IMR-90 (cell line): ENCODE measurements around the gene SLC6A6. TPM values are rescaled to one million over a fixed set of nuclear protein-coding genes. Genes with fewer than 3 reads are reported as not detected.

Experiments
- ATAC-seq: fragments of 200-7000 bp; cut with Tn5 transposase; 2 replicates; pipeline ENCODE4 v1.9.1; 2020; ENCODE audit warnings: low read depth, mild to moderate bottlenecking, moderate library complexity
- BruUV-seq: library from RNA; stranded (reverse); fragments of 400-500 nt; replicated peaks from 2 replicates; lab custom pipeline; 2021; lab: Mats Ljungman, UMichigan
- CTCF ChIA-PET: fragments of 300-600 bp; formaldehyde crosslinking; extraction: SDS; loops from one replicate; lab custom pipeline; 2021; ENCODE audit warnings: antibody characterized with exemption; lab: Yijun Ruan, JAX
- POLR2A ChIA-PET: fragments of 300-600 bp; sonication (Branson Sonifier 250); formaldehyde crosslinking; loops from one replicate; lab custom pipeline; 2022; ENCODE audit warnings: antibody characterized with exemption; ENCODE audit not compliant: unreplicated experiment; lab: Charles Lee
- DNase-seq: peaks from one replicate; pipeline ENCODE4 v3.0.0; 2013
- H2AFZ ChIP-seq: replicated peaks from 2 replicates; pipeline ENCODE3; 2013; ENCODE audit warnings: low read length, mild to moderate bottlenecking; ENCODE audit not compliant: poor library complexity
- H2AK5ac ChIP-seq: 2 replicates; pipeline ENCODE4 v1.6.1; 2013; ENCODE audit warnings: low read depth, low read length, inconsistent platforms
- H2AK9ac ChIP-seq: replicated peaks from 2 replicates; pipeline ENCODE3; 2013; ENCODE audit warnings: mild to moderate bottlenecking, low read depth, low read length, moderate library complexity; ENCODE audit not compliant: poor library complexity
- H2BK120ac ChIP-seq: 2 replicates; pipeline ENCODE4 v1.6.1; 2013; ENCODE audit warnings: low read depth, low read length, inconsistent platforms
- H2BK15ac ChIP-seq: 3 replicates; pipeline ENCODE4 v1.6.1; 2013; ENCODE audit warnings: low read depth, low read length, inconsistent platforms
- H2BK20ac ChIP-seq: 2 replicates; pipeline ENCODE4 v1.6.1; 2013; ENCODE audit warnings: low read depth, mild to moderate bottlenecking, inconsistent platforms, low read length, moderate library complexity
- H2BK5ac ChIP-seq: 2 replicates; pipeline ENCODE4 v1.6.1; 2013; ENCODE audit warnings: mild to moderate bottlenecking, low read depth, low read length, inconsistent platforms; ENCODE audit not compliant: poor library complexity, severe bottlenecking
- H3K14ac ChIP-seq: replicated peaks from 2 replicates; pipeline ENCODE4 v1.6.1; 2013; ENCODE audit warnings: low read depth, low read length, inconsistent platforms
- H3K18ac ChIP-seq: 2 replicates; pipeline ENCODE4 v1.6.1; 2013; ENCODE audit warnings: low read depth, low read length, control low read depth
- H3K23ac ChIP-seq: 2 replicates; pipeline ENCODE4 v1.6.1; 2013; ENCODE audit warnings: low read depth, low read length, inconsistent platforms
- H3K27ac ChIP-seq: 2 replicates; pipeline ENCODE4 v1.5.1; 2013; ENCODE audit warnings: mild to moderate bottlenecking, control low read depth, low read length; ENCODE audit not compliant: insufficient read depth
- H3K27me3 ChIP-seq: 2 replicates; pipeline ENCODE4 v1.6.1; 2013; ENCODE audit warnings: low read length; ENCODE audit not compliant: control insufficient read depth, insufficient read depth
- H3K36me3 ChIP-seq: 2 replicates; pipeline ENCODE4 v1.6.1; 2013; ENCODE audit warnings: low read length, mixed read lengths; ENCODE audit not compliant: control insufficient read depth, insufficient read depth
- H3K4ac ChIP-seq: 2 replicates; pipeline ENCODE4 v1.6.1; 2013; ENCODE audit warnings: low read depth, low read length, inconsistent platforms
- H3K4me1 ChIP-seq: 2 replicates; pipeline ENCODE4 v1.6.1; 2013; ENCODE audit warnings: low read length, mixed read lengths; ENCODE audit not compliant: control insufficient read depth, insufficient read depth
- H3K4me2 ChIP-seq: 2 replicates; pipeline ENCODE4 v1.6.1; 2013; ENCODE audit warnings: low read depth, mild to moderate bottlenecking, control low read depth, low read length, moderate library complexity
- H3K4me3 ChIP-seq: 2 replicates; pipeline ENCODE4 v1.5.1; 2013; ENCODE audit warnings: low read depth, mild to moderate bottlenecking, control low read depth, low read length, moderate library complexity; ENCODE audit not compliant: insufficient read depth
- H3K56ac ChIP-seq: 2 replicates; pipeline ENCODE4 v1.6.1; 2013; ENCODE audit warnings: low read length, inconsistent platforms; ENCODE audit not compliant: insufficient read depth; ENCODE audit errors: extremely low read depth
- H3K79me1 ChIP-seq, 2 experiments: 2 replicates each; pipeline ENCODE4 v1.6.1; 2013; ENCODE audit warnings: low read length in 2 of 2, inconsistent platforms in 1 of 2, low read depth in 1 of 2
- H3K9ac ChIP-seq: 2 replicates; pipeline ENCODE4 v1.6.1; 2013; ENCODE audit warnings: low read depth, low read length, control low read depth
- H3K9me1 ChIP-seq: 2 replicates; pipeline ENCODE4 v1.6.1; 2013; ENCODE audit warnings: low read length, inconsistent platforms; ENCODE audit not compliant: insufficient read depth
- H3K9me3 ChIP-seq: 2 replicates; pipeline ENCODE4 v1.6.1; 2013; ENCODE audit warnings: low read length; ENCODE audit not compliant: control insufficient read depth, insufficient read depth
- H4K20me1 ChIP-seq: 2 replicates; pipeline ENCODE4 v1.6.1; 2013; ENCODE audit warnings: low read length, inconsistent platforms; ENCODE audit not compliant: insufficient read depth
- H4K5ac ChIP-seq: 2 replicates; pipeline ENCODE4 v1.6.1; 2013; ENCODE audit warnings: mild to moderate bottlenecking, low read depth, low read length, control low read depth
- H4K8ac ChIP-seq, 2 experiments: 2 replicates each; pipeline ENCODE4 v1.6.1; 2013; ENCODE audit warnings: low read depth in 2 of 2, low read length in 2 of 2, control low read depth in 1 of 2, inconsistent platforms in 1 of 2
- H4K91ac ChIP-seq: 2 replicates; pipeline ENCODE4 v1.6.1; 2013; ENCODE audit warnings: low read depth, low read length, inconsistent platforms; ENCODE audit not compliant: insufficient read depth
- FOS ChIP-seq: fragments of 150-350 bp; IDR thresholded peaks from 2 replicates; pipeline ENCODE4 v1.6.1; 2016; ENCODE audit warnings: low read depth, low read length
- MXI1 ChIP-seq: IDR thresholded peaks from 2 replicates; pipeline ENCODE4 v1.6.1; 2012; ENCODE audit warnings: low read depth, mild to moderate bottlenecking, low read length, moderate library complexity, borderline replicate concordance
- NFE2L2 ChIP-seq: fragments of 150-350 bp; IDR thresholded peaks from 2 replicates; pipeline ENCODE4 v1.6.1; 2016; ENCODE audit warnings: low read depth, mild to moderate bottlenecking, low read length
- SMC3 ChIP-seq: fragments of 150-350 bp; IDR thresholded peaks from 2 replicates; pipeline ENCODE4 v1.6.1; 2016; ENCODE audit warnings: low read depth, mild to moderate bottlenecking, antibody characterized with exemption, low read length, moderate library complexity
- WGBS, 2 experiments: methylation state at CpG; one replicate each; pipeline versions ENCODE4 v1.1.5 to v1.1.7; 2013; ENCODE audit warnings: missing lambda C conversion rate in 2 of 2; ENCODE audit not compliant: insufficient read length in 1 of 2; ENCODE audit errors: extremely low coverage in 2 of 2; 5-methylcytosine and 5-hydroxymethylcytosine counted together
- dilution Hi-C: fragments of 300-500 bp; cut with HindIII; formaldehyde crosslinking; loops from one replicate; pipeline ENCODE4 v1.14.3; 2018; ENCODE audit warnings: low sequenced_read_pairs; ENCODE audit not compliant: unreplicated experiment
- in situ Hi-C: fragments of 300-500 bp; cut with MboI; formaldehyde crosslinking; loops from 3 replicates; pipeline ENCODE4 v1.14.3; 2019; ENCODE audit warnings: low sequenced_read_pairs, inconsistent platforms, mixed read lengths
- intact Hi-C: fragments of 100-400 bp; cut with micrococcal nuclease; formaldehyde crosslinking; loops from 2 replicates; pipeline ENCODE4 v1.10.0; 2022
- polyA plus RNA-seq, 3 experiments: library from polyadenylated mRNA; depleted of rRNA; stranded (reverse); fragments of >200 nt; gene quantifications; 2 replicates each; pipeline ENCODE4 v1.2.3, GENCODE V29; 2012; ENCODE audit warnings: low replicate concordance in 1 of 3
- total RNA-seq: library from RNA; depleted of rRNA; stranded (reverse); fragments of >200 nt; gene quantifications from 2 replicates; pipeline ENCODE4 v1.2.3, GENCODE V29; 2012

Gene SLC6A6
- total and polyA plus RNA-seq, 2 of the 4 experiments (the other 2 are of a cell fraction), result 29.9 to 39.4 TPM

GRCh38 chr3:14448756-14449727 lies 46.6 kb downstream of the SLC6A6 start:
- Histone ChIP-seq H2AFZ (no peak overlapping the region), H3K9me1 (peaks cover 27% of the 10 kb centered on the region), H2BK20ac (no peak overlapping the region), H3K9me3 (no peaks in the 10 kb centered on the region), H4K8ac (no peak overlapping the region), H2BK15ac (no peak overlapping the region), H3K36me3 (peaks cover 47% of the 10 kb centered on the region), H3K18ac (no peak overlapping the region), H3K4me1 (peaks cover 18% of the 10 kb centered on the region), H2AK5ac (no peak overlapping the region), H3K14ac (no peak overlapping the region), H3K56ac (no peak overlapping the region), H3K4ac (no peak overlapping the region; the same call in 1 of the 2 replicates), H4K91ac (no peak overlapping the region), H3K23ac (no peak overlapping the region), H2BK120ac (no peak overlapping the region), H4K20me1 (peaks cover 4% of the 10 kb centered on the region; the same call in 1 of the 2 replicates), H3K4me2 (no peak overlapping the region), H3K9ac (no peak overlapping the region), H2AK9ac (peak overlapping the region; percentile 46), H3K27ac (no peak overlapping the region), H2BK5ac (no peak overlapping the region), H3K27me3 (no peaks in the 10 kb centered on the region), H4K5ac (no peak overlapping the region), H3K79me1 (peaks cover 11 to 21% of the 10 kb centered on the region in 2 experiments), H3K4me3 (no peak overlapping the region)
- intact Hi-C loops, result no loop called here
- ATAC-seq, result no peak
- POLR2A ChIA-PET, result no interaction called here
- whole genome bisulfite sequencing, 2 experiments, result 90% methylated on average over 2 of the region's 15 CpGs; no CpG with 5 or more reads in 1 of the 2 experiments
- TF ChIP-seq SMC3 (no peak), FOS (no peak), NFE2L2 (no peak), MXI1 (no peak)
- dilution Hi-C loops, result no loop called here
- in situ Hi-C loops, result no loop called here
- CTCF ChIA-PET, result no interaction called here
- BruUV-seq, result no TSS peak
- DNase-seq, result no peak
